HepG2 (cell line): ENCODE measurements around the gene INHBE. TPM values are rescaled to one million over a fixed set of nuclear protein-coding genes. Genes with fewer than 3 reads are reported as not detected.

Experiments used
- ARNT2 ChIP-seq: sonication (generic); formaldehyde crosslinking; IDR thresholded peaks from 2 replicates; pipeline ENCODE4 v1.8.0; 2022; ENCODE audit warnings: mild to moderate bottlenecking, low read depth, missing genetic modification reagents, moderate library complexity
- BCL6 ChIP-seq: IDR thresholded peaks from 2 replicates; pipeline ENCODE4 v1.6.1; 2016; ENCODE audit warnings: missing genetic modification reagents, missing compliant biosample characterization
- CEBPG ChIP-seq: IDR thresholded peaks from 2 replicates; pipeline ENCODE4 v1.6.1; 2016
- DMTF1 ChIP-seq: sonication (generic); formaldehyde crosslinking; IDR thresholded peaks from 2 replicates; pipeline ENCODE4 v1.4.0; 2020; ENCODE audit warnings: mild to moderate bottlenecking, missing genetic modification reagents
- FOXM1 ChIP-seq: sonication (generic); formaldehyde crosslinking; IDR thresholded peaks from 2 replicates; pipeline ENCODE4 v1.5.0; 2020; ENCODE audit warnings: missing genetic modification reagents
- KAT7 ChIP-seq: IDR thresholded peaks from 2 replicates; pipeline ENCODE4 v1.6.1; 2018; ENCODE audit warnings: borderline replicate concordance, missing compliant biosample characterization
- PCBP1 ChIP-seq: fragments of 200-400 bp; formaldehyde crosslinking; IDR thresholded peaks from 2 replicates; pipeline ENCODE4 v1.6.1; 2017; ENCODE audit warnings: mild to moderate bottlenecking, low read depth, low read length, borderline replicate concordance
- SNRNP70 ChIP-seq: fragments of 200-400 bp; formaldehyde crosslinking; IDR thresholded peaks from 2 replicates; pipeline ENCODE4 v1.6.1; 2017; ENCODE audit warnings: mild to moderate bottlenecking, low read depth, low read length, moderate library complexity
- SRSF4 ChIP-seq: fragments of 200-400 bp; formaldehyde crosslinking; IDR thresholded peaks from one replicate; pipeline ENCODE4 v1.6.1; 2018; ENCODE audit warnings: mild to moderate bottlenecking, low read depth, low read length, moderate library complexity; ENCODE audit not compliant: poor library complexity, severe bottlenecking
- ZFP1 ChIP-seq: IDR thresholded peaks from 2 replicates; pipeline ENCODE4 v1.6.1; 2016
- ZNF142 ChIP-seq: sonication (generic); formaldehyde crosslinking; IDR thresholded peaks from 2 replicates; pipeline ENCODE4 v1.4.0; 2020; ENCODE audit warnings: missing genetic modification reagents
- ZNF501 ChIP-seq: sonication (generic); formaldehyde crosslinking; IDR thresholded peaks from 2 replicates; pipeline ENCODE4 v1.5.1; 2020; ENCODE audit warnings: mild to moderate bottlenecking, moderate library complexity, missing genetic modification reagents
- ZNF773 ChIP-seq: sonication (generic); formaldehyde crosslinking; IDR thresholded peaks from 2 replicates; pipeline ENCODE4 v1.4.0; 2020; ENCODE audit warnings: missing genetic modification reagents, borderline replicate concordance
- ZNF891 ChIP-seq: sonication (generic); formaldehyde crosslinking; IDR thresholded peaks from 2 replicates; pipeline ENCODE4 v1.5.0; 2020; ENCODE audit warnings: mild to moderate bottlenecking, missing genetic modification reagents
- ZUFSP ChIP-seq: sonication (generic); formaldehyde crosslinking; IDR thresholded peaks from 2 replicates; pipeline ENCODE4 v1.9.0; 2021; ENCODE audit warnings: missing genetic modification reagents, mild to moderate bottlenecking, borderline replicate concordance
- polyA plus RNA-seq, 8 experiments: library from polyadenylated mRNA; depleted of rRNA in 3 of 8; stranded (reverse) in 7 of 8; unstranded in 1 of 8; fragments of >200 nt; fragmentation: Illumina TruSeq in 4 of 8; extraction: Trizol in 4 of 8; gene quantifications; 2 replicates each; pipeline versions ENCODE4 v1.2.1 to v1.2.3, GENCODE V29; 2011 to 2016; ENCODE audit warnings: low read depth in 4 of 8, missing spikeins in 1 of 8, mixed read lengths in 1 of 8; ENCODE audit not compliant: insufficient read depth in 1 of 8
- total RNA-seq, 5 experiments: library from RNA; depleted of rRNA; stranded (reverse); fragments of >200 nt; fragmentation: Illumina TruSeq; extraction: Trizol; gene quantifications; 2 replicates each; pipeline ENCODE4 v1.2.3, GENCODE V29; 2016; ENCODE audit warnings: low read depth in 1 of 5
- TF ChIP-seq, protein P1 (sequence below): sonication (generic); formaldehyde crosslinking; IDR thresholded peaks from 2 replicates; pipeline ENCODE4 v1.5.0; 2020; ENCODE audit warnings: missing genetic modification reagents
- TF ChIP-seq, protein P2 (sequence below): sonication (generic); formaldehyde crosslinking; IDR thresholded peaks from 2 replicates; pipeline ENCODE4 v1.8.0; 2022; ENCODE audit warnings: mild to moderate bottlenecking, missing genetic modification reagents, moderate library complexity

INHBE gene
- total and polyA plus RNA-seq, 2 of the 13 experiments (the other 11 are each of a cell fraction or from before 2014, with no cell fraction given): 17.0 to 32.0 TPM

DNA sequence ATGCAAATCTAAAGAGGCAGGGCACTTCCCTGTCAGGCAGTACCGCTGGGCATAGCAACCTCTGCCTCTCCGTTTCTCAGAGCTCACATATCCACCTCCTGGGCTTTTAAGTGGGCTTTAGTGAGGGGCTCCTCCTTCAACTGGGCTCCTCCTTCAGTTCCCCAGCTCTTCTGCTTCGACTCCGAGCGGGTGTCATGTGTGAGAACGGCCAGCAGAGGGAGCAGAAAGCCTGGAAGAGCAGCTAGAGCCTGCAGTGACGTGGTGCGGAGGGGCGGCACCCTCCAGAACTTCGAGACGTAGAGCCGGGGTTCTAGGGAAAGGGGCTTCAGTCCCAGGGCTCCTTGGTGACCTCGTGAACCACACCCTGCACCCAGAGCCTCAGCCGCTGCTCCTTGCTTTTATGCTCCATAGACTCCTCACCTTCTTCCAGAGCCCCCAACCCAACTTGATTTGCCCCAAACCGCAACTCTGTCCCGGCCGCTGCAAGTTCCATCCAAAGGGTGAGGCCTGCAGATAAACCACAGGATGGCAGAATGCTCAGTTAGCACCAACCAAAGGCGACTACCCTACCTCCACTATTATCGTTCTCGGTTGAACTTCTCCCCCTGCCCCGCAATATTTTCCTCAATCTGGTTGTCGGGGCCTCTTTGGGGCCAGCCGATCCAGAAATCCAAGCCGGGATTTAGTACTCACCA lies 4.1 kb downstream of the INHBE start (continued):
- TF ChIP-seq, protein P1, sequence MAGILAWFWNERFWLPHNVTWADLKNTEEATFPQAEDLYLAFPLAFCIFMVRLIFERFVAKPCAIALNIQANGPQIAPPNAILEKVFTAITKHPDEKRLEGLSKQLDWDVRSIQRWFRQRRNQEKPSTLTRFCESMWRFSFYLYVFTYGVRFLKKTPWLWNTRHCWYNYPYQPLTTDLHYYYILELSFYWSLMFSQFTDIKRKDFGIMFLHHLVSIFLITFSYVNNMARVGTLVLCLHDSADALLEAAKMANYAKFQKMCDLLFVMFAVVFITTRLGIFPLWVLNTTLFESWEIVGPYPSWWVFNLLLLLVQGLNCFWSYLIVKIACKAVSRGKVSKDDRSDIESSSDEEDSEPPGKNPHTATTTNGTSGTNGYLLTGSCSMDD: no peak
- TF ChIP-seq SNRNP70 (no peak), ZNF891 (peak; percentile 18; the same call in 1 of the 2 replicates), FOXM1 (CRISPR knock-in tag) (no peak), ZNF501 (peak; percentile 84), PCBP1 (no peak), ARNT2 (no peak), ZFP1 (no peak), ZUFSP (CRISPR knock-in tag) (no peak), ZNF142 (CRISPR knock-in tag) (no peak; the same call in 1 of the 2 replicates), BCL6 (CRISPR knock-in tag) (no peak), DMTF1 (CRISPR knock-in tag) (no peak; the same call in 1 of the 2 replicates), ZNF773 (0 out of 2 replicates have a peak, but pooled peaks have one; percentile 51), CEBPG (CRISPR knock-in tag) (no peak), SRSF4 (no peak), KAT7 (CRISPR knock-in tag) (no peak)
- TF ChIP-seq, protein P2, sequence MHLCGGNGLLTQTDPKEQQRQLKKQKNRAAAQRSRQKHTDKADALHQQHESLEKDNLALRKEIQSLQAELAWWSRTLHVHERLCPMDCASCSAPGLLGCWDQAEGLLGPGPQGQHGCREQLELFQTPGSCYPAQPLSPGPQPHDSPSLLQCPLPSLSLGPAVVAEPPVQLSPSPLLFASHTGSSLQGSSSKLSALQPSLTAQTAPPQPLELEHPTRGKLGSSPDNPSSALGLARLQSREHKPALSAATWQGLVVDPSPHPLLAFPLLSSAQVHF (CRISPR knock-in tag): no peak
